M059J (cell line): Measurements from ENCODE around the gene PRPS1L1. TPM values are rescaled to one million over a fixed set of nuclear protein-coding genes. Genes with fewer than 3 reads are reported as not detected.

ENCODE experiments used
- DNase-seq: peaks from one replicate; pipeline ENCODE4 v3.0.0-alpha.2; 2012; ENCODE audit warnings: low read depth
- total RNA-seq: library from RNA; depleted of rRNA; stranded (reverse); fragments of >200 nt; shearing (Covaris generic); gene quantifications from 2 replicates; pipeline ENCODE4 v1.2.3, GENCODE V29; 2014

Gene PRPS1L1
- total RNA-seq, 1 experiment from 2014 or later: not detected

DNA sequence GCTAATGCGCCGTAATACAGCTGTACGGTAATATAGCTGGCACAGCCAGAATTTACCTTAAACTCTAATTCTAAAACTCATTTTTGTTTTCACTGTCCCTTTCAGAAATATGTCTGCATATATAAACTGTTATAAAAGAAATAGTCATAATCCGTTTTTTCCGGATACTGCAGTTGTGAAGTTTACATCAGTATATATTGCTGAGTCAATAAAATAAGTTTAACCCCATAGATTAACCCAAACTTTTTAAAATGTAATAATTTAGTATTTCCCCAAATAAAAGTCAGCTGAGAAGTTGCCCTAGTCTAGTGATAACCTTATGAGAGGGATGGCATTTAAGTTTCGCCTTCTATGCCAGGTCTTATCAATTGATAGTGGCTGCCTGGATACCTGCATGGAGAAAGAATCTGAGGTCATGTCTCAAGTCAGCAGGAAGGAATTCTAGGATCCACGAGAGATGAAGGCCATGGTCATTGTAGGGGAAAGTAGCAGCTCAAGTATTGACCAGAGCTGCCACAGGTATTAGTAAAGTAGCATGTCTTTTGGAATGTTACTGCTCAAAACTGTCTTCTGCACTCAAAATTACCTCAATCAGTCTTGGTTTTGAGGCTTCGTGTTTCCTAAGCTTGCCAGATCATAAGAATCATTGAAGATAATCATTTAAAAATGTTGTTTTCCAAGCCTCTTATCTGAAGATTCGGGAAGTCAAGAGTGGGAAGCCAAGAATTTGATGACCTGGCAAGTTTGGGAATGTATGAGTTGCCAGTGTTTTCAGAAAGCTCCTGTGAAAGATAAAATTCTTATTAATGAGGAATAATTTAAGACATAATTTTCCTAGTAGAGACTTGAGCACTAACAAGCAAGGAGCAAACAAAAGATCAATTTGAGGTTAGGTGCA lies 10.8 kb downstream of the PRPS1L1 start:
- no peak for DNase-seq

DNA sequence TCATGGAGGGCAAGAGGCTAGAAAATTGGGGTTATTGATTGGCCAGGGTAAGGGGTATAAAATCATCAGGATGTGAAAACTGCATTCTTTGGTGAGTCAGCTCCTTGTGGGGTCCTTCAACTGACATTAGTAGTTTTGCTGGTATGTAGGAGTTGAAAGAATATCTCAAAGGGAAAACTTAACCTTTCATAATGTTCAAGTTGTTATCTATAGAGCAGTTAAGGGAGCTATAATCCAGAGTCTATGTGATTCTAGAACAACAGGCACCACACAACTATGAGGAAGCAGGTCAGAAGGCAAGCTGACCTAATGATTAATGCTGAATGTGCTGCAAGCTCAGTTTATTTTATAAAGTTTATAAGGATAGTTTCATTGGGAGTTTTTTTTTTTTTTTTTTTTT lies 13.7 kb downstream of the PRPS1L1 start:
- DNase-seq: peak; percentile 46

DNA sequence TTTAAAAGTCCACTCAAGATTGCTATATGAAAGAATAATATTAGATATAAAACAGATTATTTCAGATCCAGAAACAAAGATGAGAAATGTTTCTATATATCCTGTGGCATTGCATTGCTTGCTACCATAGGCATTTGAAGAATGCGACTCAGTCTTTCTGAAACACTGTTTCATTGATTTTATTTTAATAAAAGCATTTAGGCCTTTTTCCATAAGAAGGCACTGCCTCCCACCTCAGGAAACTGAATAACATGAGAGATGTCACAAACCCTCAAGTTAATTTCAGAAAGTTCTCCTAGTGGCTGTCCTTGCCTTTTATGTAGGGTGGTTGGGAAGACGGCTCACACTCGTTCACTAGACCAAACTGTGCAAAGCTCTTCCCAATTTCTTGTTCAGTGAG lies 23.3 kb downstream of the PRPS1L1 start:
- no peak for DNase-seq

DNA sequence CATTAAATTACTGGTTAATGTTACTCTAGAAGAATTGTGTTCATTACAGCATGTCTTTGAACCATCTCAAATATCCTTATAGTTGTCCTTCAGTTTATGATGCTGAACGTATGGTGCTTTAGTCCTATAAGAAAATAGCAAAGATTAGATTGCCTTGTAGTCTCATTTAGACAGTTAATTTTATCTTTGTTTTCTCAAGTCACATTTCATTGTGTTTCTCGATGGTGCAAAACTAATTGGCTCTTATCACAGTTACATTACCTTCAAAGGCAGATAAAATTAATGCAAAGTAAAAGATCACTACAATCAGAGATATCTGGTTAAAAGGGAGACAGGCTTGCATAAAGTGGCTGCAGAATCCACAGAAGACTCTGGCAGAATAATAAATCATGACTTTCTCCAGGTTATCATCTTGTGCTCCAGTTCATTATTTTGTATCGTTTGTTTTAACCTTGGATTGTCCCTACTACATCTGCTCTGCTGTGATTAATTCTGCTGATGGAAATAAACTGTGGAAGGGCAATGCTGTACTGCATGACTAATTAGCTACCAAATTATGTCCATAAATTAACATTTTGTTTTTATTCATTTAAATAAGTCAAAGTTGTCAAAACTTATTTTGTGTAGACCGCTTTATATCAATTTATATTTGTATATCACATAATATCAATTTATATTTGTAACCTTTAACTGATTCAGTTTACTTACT lies 24.2 kb downstream of the PRPS1L1 start:
- no peak for DNase-seq

DNA sequence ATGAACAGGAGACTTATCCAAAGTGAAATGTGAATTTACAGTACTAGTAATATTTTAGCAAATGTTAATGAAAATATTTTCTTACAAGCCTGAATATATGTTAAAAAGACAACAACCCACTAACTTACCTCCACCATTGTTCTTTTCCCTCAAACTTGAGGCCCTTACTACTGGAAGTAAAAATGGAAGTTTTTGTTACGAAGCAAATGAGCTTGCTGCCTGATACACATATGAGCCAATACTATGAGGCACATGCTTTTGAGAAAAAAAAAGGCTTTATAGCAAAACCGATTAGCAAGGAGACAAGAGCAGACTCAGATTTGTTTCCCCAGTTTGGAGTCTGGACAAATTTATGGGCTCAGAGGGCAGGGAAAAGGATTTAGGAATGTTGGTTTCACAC lies 29.0 kb downstream of the PRPS1L1 start:
- DNase-seq: no peak

DNA sequence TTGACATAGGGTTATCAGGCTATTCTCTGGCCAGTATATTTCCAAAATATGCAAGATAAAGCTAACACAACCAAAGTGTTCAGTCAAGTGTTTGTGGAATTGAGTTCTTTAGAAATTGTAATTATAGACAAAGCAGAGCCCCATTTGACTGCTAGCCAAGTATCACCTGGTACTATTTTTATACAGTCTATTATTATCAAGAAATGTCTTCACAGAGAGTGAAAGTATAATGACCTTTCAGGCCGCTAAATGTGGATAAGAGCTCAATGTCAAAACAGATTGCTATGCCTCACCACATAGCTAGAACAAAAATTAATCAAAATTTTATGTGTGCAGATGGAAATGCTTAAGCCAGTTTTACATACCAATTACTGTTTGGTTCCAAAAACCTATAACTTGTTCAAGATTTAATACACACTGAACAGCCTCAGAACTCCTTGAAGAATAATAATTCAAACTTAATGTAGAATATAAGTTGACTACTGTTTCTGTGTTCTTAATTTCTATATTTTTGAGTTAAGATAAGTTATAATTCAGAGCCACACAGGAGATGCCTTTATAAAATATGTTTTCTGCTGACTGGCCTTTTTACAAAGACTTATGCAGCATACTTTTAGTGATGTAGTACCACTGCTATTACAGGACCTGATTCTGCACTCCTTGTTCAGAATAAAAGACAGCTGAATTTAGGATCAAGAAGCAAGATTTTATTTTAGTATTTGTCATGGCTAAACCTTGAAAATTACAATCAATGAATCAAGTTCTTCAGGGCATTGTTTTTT lies 31.0 kb downstream of the PRPS1L1 start:
- no peak for DNase-seq

DNA sequence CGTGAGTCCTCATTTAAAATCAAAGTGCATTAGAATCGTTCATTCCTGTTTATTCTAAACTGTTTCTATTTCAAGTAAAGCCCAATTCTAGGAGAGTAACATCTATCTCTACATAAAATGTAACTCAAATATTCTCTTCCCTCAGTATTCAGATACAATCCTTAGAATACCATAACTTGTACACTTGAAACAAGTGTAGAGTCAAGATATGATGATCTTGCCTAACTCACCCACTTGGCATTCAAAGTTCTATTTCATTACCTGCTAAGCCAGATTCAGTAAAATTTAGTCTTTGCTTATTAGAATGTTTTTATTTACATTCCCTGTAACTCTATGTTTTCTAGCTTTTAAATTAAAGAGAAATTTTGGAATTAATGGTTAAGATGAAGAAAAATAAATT lies 31.6 kb downstream of the PRPS1L1 start:
- no peak for DNase-seq

DNA sequence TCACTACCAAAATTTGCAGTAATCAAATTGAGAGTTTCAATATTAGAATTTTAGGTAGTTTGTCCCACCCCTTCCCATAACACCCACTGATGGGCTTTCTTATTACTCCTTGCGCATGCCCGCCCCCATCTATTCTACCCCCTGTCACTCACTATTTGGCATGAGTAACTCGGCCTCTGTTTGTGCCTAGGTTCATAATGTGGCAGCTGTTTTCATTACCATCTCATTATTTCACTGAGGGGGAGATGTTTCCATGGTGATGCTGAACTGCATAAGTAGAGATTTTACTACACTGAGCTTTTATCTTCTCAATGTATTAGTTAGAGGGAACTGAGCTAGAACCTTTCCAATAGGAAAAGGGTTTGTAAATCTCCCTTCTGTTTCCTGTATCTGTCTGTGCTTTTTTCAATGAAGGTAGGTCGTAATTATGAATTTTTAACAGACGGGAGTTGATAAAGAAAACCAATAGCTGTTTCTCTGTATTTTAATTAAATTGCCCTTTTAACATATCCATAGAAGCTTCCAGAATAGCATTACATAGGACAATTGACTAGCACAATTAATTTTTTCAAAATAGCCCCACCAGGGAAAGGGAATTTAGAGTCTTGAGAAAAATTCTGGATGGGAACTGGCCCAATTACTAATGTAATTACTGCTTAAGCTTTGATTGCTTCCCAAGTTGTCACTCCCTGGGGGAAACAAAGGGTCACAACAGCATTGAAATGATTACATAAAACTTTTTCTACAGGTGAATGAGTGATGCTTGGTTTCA lies 33.4 kb downstream of the PRPS1L1 start:
- DNase-seq: no peak

DNA sequence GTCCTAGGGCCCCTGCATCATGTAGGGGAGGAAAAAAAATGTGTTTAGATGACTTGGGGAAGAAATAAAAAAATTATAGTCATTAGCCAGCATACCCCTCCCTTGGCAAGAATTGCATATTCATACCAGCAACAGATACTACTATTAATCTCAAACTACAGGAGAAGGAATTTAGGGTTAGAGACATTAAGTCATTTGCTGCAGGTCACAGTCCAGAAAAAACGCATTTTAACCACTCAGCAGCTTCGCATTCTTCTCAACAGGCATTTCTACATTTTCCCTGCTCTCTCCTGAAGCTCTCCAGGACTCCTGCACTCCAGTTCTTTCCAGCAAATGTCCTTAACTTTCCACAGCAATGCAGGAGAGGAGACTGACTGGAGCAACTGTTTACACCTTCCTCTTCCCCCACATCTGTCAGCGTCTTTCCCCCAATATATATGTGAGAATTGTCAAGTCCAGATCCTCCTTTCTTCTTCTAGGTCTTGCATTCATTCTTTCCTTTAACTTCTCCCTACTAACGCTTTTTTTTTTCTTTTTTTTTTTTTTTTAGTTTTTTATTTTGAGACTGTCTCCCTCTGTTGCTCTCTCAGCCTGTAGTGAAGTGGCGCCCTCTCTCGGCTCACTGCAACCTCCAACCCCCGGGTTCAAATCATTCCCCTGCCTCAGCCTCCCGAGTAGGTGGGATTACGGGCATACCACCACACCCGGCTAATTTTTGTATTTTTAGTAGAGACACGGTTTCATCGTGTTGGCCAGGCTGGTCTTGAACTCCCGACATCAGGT lies 35.6 kb downstream of the PRPS1L1 start:
- DNase-seq: no peak

DNA sequence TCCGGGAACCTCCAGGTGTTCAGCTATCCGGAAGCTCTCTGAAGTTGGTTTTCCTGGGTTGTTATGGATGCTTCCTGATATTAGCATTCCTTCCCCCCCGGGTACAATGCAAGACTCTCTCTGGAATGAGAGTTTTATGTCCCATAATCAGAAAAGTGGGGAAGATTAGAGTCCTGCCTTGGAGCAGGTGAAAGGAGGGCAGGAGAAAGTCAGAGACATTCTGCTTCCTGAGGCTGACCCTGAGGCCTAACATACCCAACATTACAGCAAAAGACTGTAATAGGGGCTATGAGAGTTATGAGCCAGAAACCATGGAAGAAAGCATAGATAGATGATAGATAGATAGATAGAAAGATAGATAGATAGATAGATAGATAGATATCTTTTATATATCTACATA lies 36.9 kb downstream of the PRPS1L1 start:
- no peak for DNase-seq

DNA sequence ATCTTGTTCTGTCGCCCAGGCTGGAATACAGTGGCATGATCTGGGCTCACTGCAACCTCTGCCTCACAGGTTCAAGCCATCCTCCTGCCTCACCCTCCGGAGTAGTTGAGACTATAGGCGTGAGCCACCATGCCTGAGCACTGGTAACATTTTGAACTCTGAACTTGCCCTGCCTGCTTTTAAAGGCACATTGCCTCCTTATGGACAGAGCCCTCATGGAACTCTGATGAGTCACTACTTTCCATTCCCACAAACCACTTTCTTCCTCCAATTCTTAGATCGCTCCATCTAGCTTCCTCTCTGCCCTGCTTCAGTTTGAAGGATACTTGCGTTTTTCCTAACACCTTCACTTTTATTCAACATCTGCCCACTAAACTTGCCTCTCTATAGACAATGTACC lies 38.1 kb downstream of the PRPS1L1 start:
- DNase-seq: peak; percentile 68

DNA sequence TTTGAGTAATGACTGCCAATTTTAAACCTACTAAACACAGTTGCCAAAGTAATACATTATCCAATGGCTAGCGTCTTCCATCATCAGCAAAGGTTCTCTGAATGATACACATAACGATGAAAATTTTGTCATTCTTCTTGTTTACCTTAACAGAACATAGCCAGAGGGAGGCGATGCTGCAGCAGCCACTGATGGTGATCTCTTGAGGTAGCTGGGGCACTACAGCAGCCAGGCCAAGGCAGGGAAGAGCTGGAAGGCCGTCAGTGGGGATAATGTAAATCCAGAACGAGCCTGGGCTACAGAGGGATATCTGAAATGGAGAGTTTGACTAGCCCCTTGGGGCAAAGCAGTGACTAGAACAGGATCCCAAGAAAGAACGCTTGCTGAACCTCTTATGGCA lies 38.8 kb downstream of the PRPS1L1 start:
- no peak for DNase-seq

DNA sequence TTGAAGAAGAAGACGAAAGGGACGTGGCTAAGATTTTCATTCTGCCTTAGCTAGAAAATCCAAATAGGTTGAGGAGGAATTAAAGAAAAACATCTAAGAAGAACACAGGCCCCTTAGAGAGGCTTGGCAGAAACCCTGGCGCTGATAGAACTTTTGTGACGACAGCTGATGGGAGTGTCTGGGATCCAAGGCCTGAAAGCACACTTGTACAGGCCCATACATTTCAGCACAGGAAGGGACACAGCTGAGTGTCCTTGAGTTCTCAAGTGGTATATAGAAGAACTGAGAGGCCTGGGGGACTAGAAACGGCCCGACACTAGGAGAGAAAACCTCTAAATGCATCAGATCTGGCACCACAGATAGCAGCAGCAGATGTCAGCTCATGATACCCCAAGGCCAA lies 39.5 kb downstream of the PRPS1L1 start:
- no peak for DNase-seq

DNA sequence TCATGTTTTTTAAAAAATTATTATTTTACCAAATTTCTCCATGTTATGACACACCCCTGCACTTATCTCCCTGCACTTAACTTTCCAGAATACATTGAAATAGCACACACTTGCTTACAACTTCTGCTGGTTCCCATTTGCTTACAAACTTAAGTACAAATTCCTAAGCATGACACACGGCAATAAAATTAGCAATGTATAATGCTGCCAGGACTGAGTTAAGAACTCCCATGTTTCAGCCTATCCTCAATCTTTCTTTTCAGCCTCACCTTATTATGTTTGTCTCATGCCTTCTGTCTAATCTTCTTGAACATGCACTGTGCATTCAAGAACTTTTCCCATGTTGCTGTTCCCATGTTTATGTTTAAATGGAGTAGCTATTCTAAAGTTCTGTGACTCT lies 40.8 kb downstream of the PRPS1L1 start:
- DNase-seq: peak; percentile 83

DNA sequence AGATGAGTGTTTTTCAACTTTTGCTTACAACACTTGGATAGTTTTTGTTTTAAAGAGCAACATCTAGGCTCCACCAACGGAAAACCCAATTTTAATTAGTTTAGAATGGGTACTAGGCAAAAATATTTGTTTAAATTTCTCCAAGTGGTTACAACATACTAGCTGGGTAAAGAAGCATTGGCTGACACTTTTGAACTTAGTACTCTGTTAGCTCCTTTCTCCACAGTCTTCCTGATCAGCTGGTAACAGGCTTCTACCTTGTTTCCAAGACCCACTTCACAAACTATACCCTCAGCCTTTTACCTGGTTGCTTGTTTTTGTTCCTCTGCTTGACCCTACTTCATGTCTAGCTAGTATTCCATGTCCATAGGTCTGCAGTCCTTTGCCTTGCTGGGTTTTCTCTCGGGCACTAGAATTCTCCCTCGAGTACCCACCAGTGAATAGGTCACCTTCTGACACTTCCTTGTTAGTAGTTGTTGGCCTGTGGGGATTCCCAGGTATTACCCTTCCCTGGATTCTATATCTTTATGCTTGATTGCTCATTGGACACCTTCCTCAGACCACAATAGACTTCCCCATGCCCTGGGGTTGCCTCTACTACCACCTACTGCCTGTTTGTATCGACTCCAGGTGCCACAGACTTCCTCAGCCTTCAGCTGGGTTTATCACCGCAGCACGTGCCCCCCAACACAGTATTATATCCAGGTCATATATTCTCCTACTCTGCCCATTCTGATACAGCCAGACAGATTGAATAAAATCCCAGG lies 42.0 kb downstream of the PRPS1L1 start:
- no peak for DNase-seq

DNA sequence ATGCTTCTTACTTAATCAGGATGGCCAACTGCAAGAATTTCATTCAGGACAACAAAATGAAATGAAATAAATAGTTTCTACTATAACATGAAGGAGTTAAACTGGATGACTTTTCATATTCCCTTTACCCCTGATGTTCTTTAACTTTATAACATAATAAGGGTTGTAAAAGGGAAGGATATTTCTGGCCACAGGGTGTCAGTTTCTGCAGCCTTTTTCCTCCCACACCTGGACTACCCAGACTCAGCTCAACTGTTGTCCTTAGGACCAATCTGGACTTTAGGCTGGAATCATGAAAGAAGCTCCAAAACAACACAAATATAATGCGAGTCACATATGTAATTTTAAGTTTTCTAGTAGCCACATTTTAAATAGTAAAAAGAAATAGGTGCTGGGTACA lies 43.4 kb downstream of the PRPS1L1 start:
- no peak for DNase-seq

DNA sequence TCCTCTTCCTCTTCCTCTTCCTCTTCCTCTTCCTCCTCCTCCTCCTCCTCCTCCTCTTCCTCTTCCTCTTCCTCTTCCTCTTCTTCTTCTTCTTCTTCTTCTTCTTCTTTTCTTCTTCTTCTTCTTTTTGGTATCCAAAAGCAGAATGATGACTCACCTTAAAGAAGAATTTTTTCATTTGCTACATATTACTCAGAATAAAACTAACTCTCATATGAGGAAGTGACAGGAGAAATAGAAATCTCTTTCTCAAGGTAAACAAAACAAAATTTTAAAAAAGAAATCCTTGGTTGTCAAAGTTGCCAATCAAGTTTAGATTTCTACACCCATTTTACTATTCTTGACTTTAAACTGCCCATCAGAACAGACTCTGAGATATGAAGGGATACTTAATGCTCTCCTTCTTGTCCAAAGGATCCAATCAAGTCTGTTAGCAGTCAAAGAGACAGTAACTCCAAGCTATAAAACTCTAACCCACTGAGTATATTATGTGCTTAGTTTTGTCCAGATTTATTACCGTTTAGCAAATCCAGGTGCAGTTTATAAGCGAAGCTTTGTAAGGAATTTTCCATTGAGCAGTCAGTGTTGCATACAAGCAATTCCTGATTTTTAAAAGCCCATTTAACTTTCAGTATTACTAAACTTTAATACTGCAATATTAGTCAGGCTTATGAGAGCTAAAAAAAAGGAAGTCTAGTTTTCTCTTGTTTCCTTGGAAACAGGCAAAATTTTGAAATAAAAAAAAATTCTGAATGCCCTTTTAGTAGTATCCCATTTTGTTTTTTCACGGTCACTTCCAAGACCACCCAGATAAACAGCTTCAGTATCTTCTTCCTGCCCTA lies 44.2 kb downstream of the PRPS1L1 start:
- DNase-seq: no peak

DNA sequence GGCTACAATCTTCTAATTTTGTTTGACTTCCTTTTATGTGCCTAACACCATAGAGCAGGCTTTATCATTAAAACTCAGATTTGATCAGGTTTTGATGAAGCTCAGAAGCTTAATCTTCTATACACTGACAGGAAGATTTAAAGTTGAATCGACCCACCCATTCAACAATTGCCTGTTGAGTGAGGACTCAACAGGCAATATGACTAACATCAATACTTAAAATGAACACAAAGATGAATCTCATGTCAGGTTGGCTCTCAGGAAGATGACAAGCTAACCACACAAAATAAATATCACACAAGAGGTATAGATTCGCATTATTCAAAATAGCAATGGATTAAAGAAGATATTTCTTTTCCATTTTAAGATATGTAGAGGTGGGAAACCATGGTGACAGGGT lies 50.7 kb downstream of the PRPS1L1 start:
- no peak for DNase-seq
